Keratinocyte (primary cell): Measurements from ENCODE around the gene LDLRAD2.

Experiments
- EZH2 ChIP-seq: IDR thresholded peaks from one replicate; pipeline ENCODE4 v1.6.1; 2012; ENCODE audit warnings: inconsistent platforms, mild to moderate bottlenecking, low read length, moderate library complexity
- TF ChIP-seq, protein P1 (sequence below), 3 experiments: IDR thresholded peaks in 1 of 3; conservative IDR thresholded peaks in 1 of 3; optimal IDR thresholded peaks in 1 of 3; 2 replicates in 2 of 3; 3 replicates in 1 of 3; pipeline versions ENCODE3 to v1.5.1; 2011; ENCODE audit warnings: low read length in 3 of 3, mild to moderate bottlenecking in 3 of 3, moderate library complexity in 2 of 3, control low read depth in 1 of 3, inconsistent platforms in 1 of 3; ENCODE audit not compliant: insufficient read depth in 2 of 3; ENCODE audit errors: extremely low read depth in 1 of 3

DNA sequence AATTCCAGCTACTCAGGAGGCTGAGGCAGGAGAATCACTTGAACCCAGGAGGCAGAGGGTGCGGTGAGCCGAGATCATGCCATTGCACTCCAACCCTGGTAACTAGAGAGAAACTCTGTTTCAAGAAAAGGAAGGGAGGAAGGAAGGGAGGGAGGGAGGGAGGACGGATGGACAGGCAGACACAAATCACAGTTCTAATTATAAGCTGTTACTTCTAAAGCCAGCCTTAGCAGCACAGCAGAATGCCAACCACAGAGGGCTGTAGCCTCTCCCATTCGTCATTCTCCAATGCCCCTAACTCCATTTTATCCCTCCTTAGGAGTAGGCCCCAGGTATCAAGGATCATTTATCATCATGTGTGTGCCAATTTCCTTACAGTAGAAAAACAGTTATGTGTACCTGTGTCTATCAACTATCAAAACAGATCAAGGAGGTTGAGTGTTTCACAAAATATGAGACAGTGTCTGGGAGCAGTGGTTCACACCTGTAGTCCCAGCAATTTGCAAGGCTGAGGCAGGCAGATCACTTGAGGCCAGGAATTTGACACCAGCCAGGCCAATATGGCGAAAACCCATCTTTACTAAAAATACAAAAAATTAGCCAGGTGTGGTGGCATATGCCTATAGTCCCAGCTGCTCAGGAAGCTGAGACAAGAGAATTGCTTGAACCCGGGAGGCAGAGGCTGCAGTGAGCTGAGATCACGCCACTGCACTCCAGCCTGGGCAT lies 48.2 kb upstream of the LDLRAD2 start:
- TF ChIP-seq, protein P1, sequence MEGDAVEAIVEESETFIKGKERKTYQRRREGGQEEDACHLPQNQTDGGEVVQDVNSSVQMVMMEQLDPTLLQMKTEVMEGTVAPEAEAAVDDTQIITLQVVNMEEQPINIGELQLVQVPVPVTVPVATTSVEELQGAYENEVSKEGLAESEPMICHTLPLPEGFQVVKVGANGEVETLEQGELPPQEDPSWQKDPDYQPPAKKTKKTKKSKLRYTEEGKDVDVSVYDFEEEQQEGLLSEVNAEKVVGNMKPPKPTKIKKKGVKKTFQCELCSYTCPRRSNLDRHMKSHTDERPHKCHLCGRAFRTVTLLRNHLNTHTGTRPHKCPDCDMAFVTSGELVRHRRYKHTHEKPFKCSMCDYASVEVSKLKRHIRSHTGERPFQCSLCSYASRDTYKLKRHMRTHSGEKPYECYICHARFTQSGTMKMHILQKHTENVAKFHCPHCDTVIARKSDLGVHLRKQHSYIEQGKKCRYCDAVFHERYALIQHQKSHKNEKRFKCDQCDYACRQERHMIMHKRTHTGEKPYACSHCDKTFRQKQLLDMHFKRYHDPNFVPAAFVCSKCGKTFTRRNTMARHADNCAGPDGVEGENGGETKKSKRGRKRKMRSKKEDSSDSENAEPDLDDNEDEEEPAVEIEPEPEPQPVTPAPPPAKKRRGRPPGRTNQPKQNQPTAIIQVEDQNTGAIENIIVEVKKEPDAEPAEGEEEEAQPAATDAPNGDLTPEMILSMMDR (optimal IDR thresholded peaks at IDR 0.05 in 1 of 3, IDR thresholded peaks at IDR 0.05 in 1 of 3, conservative IDR thresholded peaks at IDR 0.05 in 1 of 3; ENCODE audit: extremely low read depth in 1 of 3, insufficient read depth in 2 of 3, low read length in 3 of 3): no peak
- no peak for TF ChIP-seq EZH2
